Tibial artery (tissue), 4 donors: Measurements from ENCODE around the gene CDH1.

Experiments
- DNase-seq, 2 donors: peaks; one replicate each; pipeline ENCODE4 v3.0.0-alpha.2; 2019
- H3K27ac ChIP-seq, 2 donors: fragments of 200-600 bp; sonication (generic) in 1 of 2; 1 replicate in 1 of 2; 2 replicates in 1 of 2; pipeline ENCODE4 v1.5.1; 2018 to 2019; ENCODE audit warnings: mild to moderate bottlenecking in 1 of 2
- H3K27me3 ChIP-seq, 2 donors: fragments of 200-600 bp; sonication (generic) in 1 of 2; one replicate each; pipeline versions ENCODE4 v1.5.1 to v1.6.0; 2016 to 2019
- H3K36me3 ChIP-seq, 3 donors: fragments of 200-600 bp; sonication (generic) in 2 of 3; one replicate each; pipeline ENCODE4 v1.5.1; 2016 to 2019; ENCODE audit warnings: mild to moderate bottlenecking in 2 of 3
- H3K4me1 ChIP-seq, 4 donors: fragments of 200-600 bp; sonication (generic) in 2 of 4; 1 replicate in 3 of 4; 2 replicates in 1 of 4; pipeline ENCODE4 v1.5.1; 2016 to 2019
- H3K4me3 ChIP-seq, 2 donors: fragments of 200-600 bp; sonication (generic) in 1 of 2; 1 replicate in 1 of 2; 2 replicates in 1 of 2; pipeline ENCODE4 v1.5.1; 2018 to 2019; ENCODE audit warnings: mild to moderate bottlenecking in 2 of 2
- H3K9me3 ChIP-seq, 3 donors: fragments of 200-600 bp; sonication (generic) in 1 of 3; one replicate each; pipeline ENCODE4 v1.5.1; 2016 to 2019
- CTCF ChIP-seq, 2 experiments: fragments of 200-600 bp in 1 of 2; fragments of 450-650 bp in 1 of 2; IDR thresholded peaks; one replicate each; pipeline ENCODE4 v1.5.1; 2017 to 2019; ENCODE audit warnings: antibody characterized with exemption in 2 of 2, mild to moderate bottlenecking in 1 of 2, moderate library complexity in 1 of 2
- intact Hi-C: fragments of 100-400 bp; cut with DNase I; formaldehyde crosslinking; loops from one replicate; pipeline ENCODE4 v1.15.0; 2023; ENCODE audit warnings: low total_unique reads

The CDH1 gene

GRCh38 chr16:68778551-68779231 lies 41.6 kb downstream of the CDH1 start:
- Histone ChIP-seq H3K36me3 (no peaks in the 10 kb centered on the region), H3K27me3 (no peaks in the 10 kb centered on the region), H3K4me1 (peaks cover 0 to 7% (median 0%) of the 10 kb centered on the region in 4 donors), H3K27ac (no peak overlapping the region), H3K4me3 (no peak overlapping the region), H3K9me3 (no peaks in the 10 kb centered on the region)
- intact Hi-C loops: no loop called here
- no peak for DNase-seq
- no peak for TF ChIP-seq CTCF (IDR thresholded peaks at IDR 0.05)

GRCh38 chr16:68779891-68780290 lies 42.8 kb downstream of the CDH1 start:
- Histone ChIP-seq H3K27ac (no peak overlapping the region), H3K9me3 (peaks cover 0 to 1% (median 0%) of the 10 kb centered on the region in 3 donors), H3K4me3 (no peak overlapping the region), H3K4me1 (peaks cover 0 to 7% (median 0%) of the 10 kb centered on the region in 4 donors), H3K36me3 (no peaks in the 10 kb centered on the region), H3K27me3 (no peaks in the 10 kb centered on the region)
- DNase-seq: no peak
- no peak for TF ChIP-seq CTCF (IDR thresholded peaks at IDR 0.05)
- intact Hi-C loops: no loop called here

GRCh38 chr16:68781784-68782183 lies 44.7 kb downstream of the CDH1 start:
- intact Hi-C loops: no loop called here
- Histone ChIP-seq H3K36me3 (no peaks in the 10 kb centered on the region), H3K4me1 (peaks cover 0 to 7% (median 0%) of the 10 kb centered on the region in 4 donors), H3K27me3 (no peaks in the 10 kb centered on the region), H3K9me3 (peaks cover 0 to 2% (median 0%) of the 10 kb centered on the region in 3 donors), H3K4me3 (no peak overlapping the region), H3K27ac (no peak overlapping the region)
- TF ChIP-seq CTCF (IDR thresholded peaks at IDR 0.05): no peak
- no peak for DNase-seq

- intact Hi-C loops: no loop called here
- TF ChIP-seq CTCF (IDR thresholded peaks at IDR 0.05): no peak
- peaks cover 0 to 2% (median 0%) of the 10 kb centered on the region in 3 donors for H3K9me3 ChIP-seq
- no peaks in the 10 kb centered on the region for H3K36me3 ChIP-seq
- no peak overlapping the region for H3K4me3 ChIP-seq
- no peak overlapping the region for H3K27ac ChIP-seq
- DNase-seq: no peak
- H3K4me1 ChIP-seq: peaks cover 0 to 7% (median 0%) of the 10 kb centered on the region in 4 donors
- H3K27me3 ChIP-seq: no peaks in the 10 kb centered on the region
These were observed 45.4 kb downstream of the CDH1 start for GRCh38 chr16:68782198-68783174.

GRCh38 chr16:68784226-68784625 lies 47.1 kb downstream of the CDH1 start:
- Histone ChIP-seq H3K27ac (no peak overlapping the region), H3K27me3 (no peaks in the 10 kb centered on the region), H3K36me3 (no peaks in the 10 kb centered on the region), H3K9me3 (peaks cover 0 to 2% (median 0%) of the 10 kb centered on the region in 3 donors), H3K4me1 (peaks cover 0 to 3% (median 0%) of the 10 kb centered on the region in 4 donors), H3K4me3 (no peak overlapping the region)
- no peak for DNase-seq
- no peak for TF ChIP-seq CTCF (IDR thresholded peaks at IDR 0.05)
- intact Hi-C loops: no loop called here
